C4-2B (cell line): ENCODE measurements around the gene ZNF506.

ENCODE experiments used
- ZFX ChIP-seq: fragments of 450-650 bp; IDR thresholded peaks from 2 replicates; pipeline ENCODE4 v1.6.1; 2017
- TF ChIP-seq, protein P1 (sequence below): fragments of 450-650 bp; conservative IDR thresholded peaks from 2 replicates; pipeline ENCODE4 v1.5.1; 2017; ENCODE audit warnings: mild to moderate bottlenecking

DNA sequence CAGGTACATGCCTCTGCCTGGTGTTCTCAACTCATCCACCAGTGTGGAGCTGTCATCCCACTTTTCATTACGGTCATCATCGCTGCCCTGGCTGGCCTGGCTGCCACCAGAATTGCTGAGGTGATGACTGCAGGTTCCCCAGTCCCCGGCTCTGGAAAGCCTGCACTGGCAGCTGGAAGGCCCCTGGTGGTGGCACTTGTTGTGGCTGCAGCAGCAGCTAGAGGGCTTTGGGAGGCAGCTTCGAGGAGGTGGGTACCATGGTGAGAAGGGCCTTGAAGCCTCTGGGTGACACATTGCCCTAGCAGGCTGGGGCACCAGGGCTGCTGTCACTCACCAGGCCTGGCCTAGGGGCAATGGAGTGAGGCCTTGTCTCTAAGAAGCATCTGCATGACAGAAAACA, 63.4 kb downstream of the ZNF506 start:
- TF ChIP-seq, protein P1, sequence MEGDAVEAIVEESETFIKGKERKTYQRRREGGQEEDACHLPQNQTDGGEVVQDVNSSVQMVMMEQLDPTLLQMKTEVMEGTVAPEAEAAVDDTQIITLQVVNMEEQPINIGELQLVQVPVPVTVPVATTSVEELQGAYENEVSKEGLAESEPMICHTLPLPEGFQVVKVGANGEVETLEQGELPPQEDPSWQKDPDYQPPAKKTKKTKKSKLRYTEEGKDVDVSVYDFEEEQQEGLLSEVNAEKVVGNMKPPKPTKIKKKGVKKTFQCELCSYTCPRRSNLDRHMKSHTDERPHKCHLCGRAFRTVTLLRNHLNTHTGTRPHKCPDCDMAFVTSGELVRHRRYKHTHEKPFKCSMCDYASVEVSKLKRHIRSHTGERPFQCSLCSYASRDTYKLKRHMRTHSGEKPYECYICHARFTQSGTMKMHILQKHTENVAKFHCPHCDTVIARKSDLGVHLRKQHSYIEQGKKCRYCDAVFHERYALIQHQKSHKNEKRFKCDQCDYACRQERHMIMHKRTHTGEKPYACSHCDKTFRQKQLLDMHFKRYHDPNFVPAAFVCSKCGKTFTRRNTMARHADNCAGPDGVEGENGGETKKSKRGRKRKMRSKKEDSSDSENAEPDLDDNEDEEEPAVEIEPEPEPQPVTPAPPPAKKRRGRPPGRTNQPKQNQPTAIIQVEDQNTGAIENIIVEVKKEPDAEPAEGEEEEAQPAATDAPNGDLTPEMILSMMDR: no peak
- TF ChIP-seq ZFX: no peak
